Measurements from ENCODE around the gene BABAM2.

GRCh38 chr2:28169492-28169891 lies 279.0 kb downstream of the BABAM2 start:
- TF ChIP-seq CTCF (IDR thresholded peaks at IDR 0.05): no peak
- no peak for TF ChIP-seq POLR2A (IDR thresholded peaks at IDR 0.05)

Measured in Peyer's patch (tissue), 4 donors.